Measurements from ENCODE around the gene HIRIP3. TPM values are rescaled to one million over a fixed set of nuclear protein-coding genes. Genes with fewer than 3 reads are reported as not detected.

HIRIP3 gene
- total RNA-seq, 1 experiment from 2014 or later, result 18.4 TPM

- CTCF ChIA-PET, result interaction anchor here (0.6 kb wide), 1 partner anchor 72 kb away, joined by 15 read pairs; the partner anchor contains the start of gene ASPHD1
- no peak overlapping the region for H3K4me3 ChIP-seq (ENCODE audit: low read length)
- H3F3A ChIP-seq (ENCODE audit: low read length, unreplicated experiment), result no peaks in the 10 kb centered on the region
- no peaks in the 10 kb centered on the region for H3K9me2 ChIP-seq (replicated peaks; ENCODE audit: low read length)
- H3K4me2 ChIP-seq (ENCODE audit: low read length), result no peak overlapping the region
- peaks cover 22% of the 10 kb centered on the region for H3K4me1 ChIP-seq (ENCODE audit: insufficient read depth, low read length)
- no peak for DNase-seq
- peaks cover 38% of the 10 kb centered on the region for H3K79me2 ChIP-seq (ENCODE audit: low read length)
- intact Hi-C loops (cut with micrococcal nuclease), result loop anchor here (5.0 kb wide), 1 partner anchor 45 kb away; the partner anchor contains the start of gene KCTD13
- TF ChIP-seq EZH2 (IDR thresholded peaks at IDR 0.05; ENCODE audit: low read length, unreplicated experiment) (no peak), EZH2phosphoT487 (IDR thresholded peaks at IDR 0.05; ENCODE audit: borderline replicate concordance, low read length) (no peak)
- TF ChIP-seq, protein P1, sequence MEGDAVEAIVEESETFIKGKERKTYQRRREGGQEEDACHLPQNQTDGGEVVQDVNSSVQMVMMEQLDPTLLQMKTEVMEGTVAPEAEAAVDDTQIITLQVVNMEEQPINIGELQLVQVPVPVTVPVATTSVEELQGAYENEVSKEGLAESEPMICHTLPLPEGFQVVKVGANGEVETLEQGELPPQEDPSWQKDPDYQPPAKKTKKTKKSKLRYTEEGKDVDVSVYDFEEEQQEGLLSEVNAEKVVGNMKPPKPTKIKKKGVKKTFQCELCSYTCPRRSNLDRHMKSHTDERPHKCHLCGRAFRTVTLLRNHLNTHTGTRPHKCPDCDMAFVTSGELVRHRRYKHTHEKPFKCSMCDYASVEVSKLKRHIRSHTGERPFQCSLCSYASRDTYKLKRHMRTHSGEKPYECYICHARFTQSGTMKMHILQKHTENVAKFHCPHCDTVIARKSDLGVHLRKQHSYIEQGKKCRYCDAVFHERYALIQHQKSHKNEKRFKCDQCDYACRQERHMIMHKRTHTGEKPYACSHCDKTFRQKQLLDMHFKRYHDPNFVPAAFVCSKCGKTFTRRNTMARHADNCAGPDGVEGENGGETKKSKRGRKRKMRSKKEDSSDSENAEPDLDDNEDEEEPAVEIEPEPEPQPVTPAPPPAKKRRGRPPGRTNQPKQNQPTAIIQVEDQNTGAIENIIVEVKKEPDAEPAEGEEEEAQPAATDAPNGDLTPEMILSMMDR (conservative IDR thresholded peaks at IDR 0.05; ENCODE audit: low read depth, low read length), result no peak
- H3K9ac ChIP-seq (ENCODE audit: low read length), result no peak overlapping the region
- H2AFZ ChIP-seq (ENCODE audit: low read length), result no peak overlapping the region
- BruUV-seq (replicated peaks), result no TSS peak
- ATAC-seq, result no peak
- no peaks in the 10 kb centered on the region for H3K9me3 ChIP-seq (ENCODE audit: low read length)
- peaks cover 26% of the 10 kb centered on the region for H4K20me1 ChIP-seq (ENCODE audit: low read length)
- POLR2A ChIA-PET (ENCODE audit: unreplicated experiment), result interaction anchor here (0.6 kb wide), 1 partner anchor 28 kb away, joined by 3 read pairs; no protein-coding TSS in a partner anchor
- H3K27ac ChIP-seq (ENCODE audit: low read length), result no peak overlapping the region
- H3K27me3 ChIP-seq (ENCODE audit: low read length), result no peaks in the 10 kb centered on the region
- no peaks in the 10 kb centered on the region for H3K36me3 ChIP-seq (ENCODE audit: low read depth, low read length)
These were observed 22.9 kb downstream of the HIRIP3 start for GRCh38 chr16:29972500-29972899.

GRCh38 chr16:29971304-29971703, 24.1 kb downstream of the HIRIP3 start:
- Histone ChIP-seq H3K9ac (ENCODE audit: low read length) (no peak overlapping the region), H3K4me1 (ENCODE audit: insufficient read depth, low read length) (peaks cover 16% of the 10 kb centered on the region), H2AFZ (ENCODE audit: low read length) (no peak overlapping the region), H3K9me3 (ENCODE audit: low read length) (no peaks in the 10 kb centered on the region), H3K4me3 (ENCODE audit: low read length) (no peak overlapping the region), H3K27ac (ENCODE audit: low read length) (no peak overlapping the region), H3K79me2 (ENCODE audit: low read length) (peaks cover 26% of the 10 kb centered on the region), H3K4me2 (ENCODE audit: low read length) (no peak overlapping the region), H3K36me3 (ENCODE audit: low read depth, low read length) (no peaks in the 10 kb centered on the region), H3F3A (ENCODE audit: low read length, unreplicated experiment) (no peaks in the 10 kb centered on the region), H3K9me2 (replicated peaks; ENCODE audit: low read length) (no peaks in the 10 kb centered on the region), H3K27me3 (ENCODE audit: low read length) (no peaks in the 10 kb centered on the region), H4K20me1 (ENCODE audit: low read length) (peaks cover 16% of the 10 kb centered on the region)
- ATAC-seq (no peak), DNase-seq (no peak)
- ChIA-PET CTCF (no interaction called here), POLR2A (ENCODE audit: unreplicated experiment) (no interaction called here)
- no TSS peak for BruUV-seq (replicated peaks)
- no peak for TF ChIP-seq EZH2 (IDR thresholded peaks at IDR 0.05; ENCODE audit: low read length, unreplicated experiment)
- no peak for TF ChIP-seq EZH2phosphoT487 (IDR thresholded peaks at IDR 0.05; ENCODE audit: borderline replicate concordance, low read length)
- TF ChIP-seq, protein P1 (conservative IDR thresholded peaks at IDR 0.05; ENCODE audit: low read depth, low read length), result no peak
- intact Hi-C loops (cut with micrococcal nuclease), result loop anchor here (5.0 kb wide), 1 partner anchor 44 kb away; the partner anchor contains the start of gene KCTD13

DNA sequence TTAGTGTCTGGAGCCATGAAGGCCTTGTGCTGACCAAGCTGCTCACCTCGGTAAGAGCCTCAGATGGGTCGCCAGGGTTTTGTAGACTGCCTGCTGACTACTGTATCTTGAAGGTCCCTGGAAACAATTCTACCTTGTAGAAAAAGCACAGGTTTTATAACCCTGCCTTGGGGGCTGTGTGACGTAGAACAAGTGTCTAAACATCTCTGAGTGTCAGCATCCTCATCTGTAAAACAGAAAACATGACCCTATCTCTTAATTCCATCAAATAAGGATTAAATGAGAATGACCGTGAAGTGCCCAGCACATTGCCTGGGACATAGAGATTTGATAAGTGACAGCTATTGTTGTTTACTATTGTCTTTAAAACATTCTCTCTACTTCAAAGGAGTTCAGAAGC, 27.2 kb downstream of the HIRIP3 start:
- ATAC-seq (no peak), DNase-seq (no peak)
- Histone ChIP-seq H3K79me2 (ENCODE audit: low read length) (no peaks in the 10 kb centered on the region), H3K9ac (ENCODE audit: low read length) (no peak overlapping the region), H3K27me3 (ENCODE audit: low read length) (no peaks in the 10 kb centered on the region), H3K4me1 (ENCODE audit: insufficient read depth, low read length) (no peaks in the 10 kb centered on the region), H3F3A (ENCODE audit: low read length, unreplicated experiment) (no peaks in the 10 kb centered on the region), H3K9me3 (ENCODE audit: low read length) (no peaks in the 10 kb centered on the region), H3K27ac (ENCODE audit: low read length) (no peak overlapping the region), H4K20me1 (ENCODE audit: low read length) (no peaks in the 10 kb centered on the region), H2AFZ (ENCODE audit: low read length) (no peak overlapping the region), H3K4me2 (ENCODE audit: low read length) (no peak overlapping the region), H3K9me2 (replicated peaks; ENCODE audit: low read length) (no peaks in the 10 kb centered on the region), H3K36me3 (ENCODE audit: low read depth, low read length) (no peaks in the 10 kb centered on the region), H3K4me3 (ENCODE audit: low read length) (no peak overlapping the region)
- POLR2A ChIA-PET (ENCODE audit: unreplicated experiment), result interaction anchor here (0.5 kb wide), 1 partner anchor 24 kb away, joined by 6 read pairs; no protein-coding TSS in a partner anchor
- intact Hi-C loops (cut with micrococcal nuclease), result no loop called here
- BruUV-seq (replicated peaks), result no TSS peak
- TF ChIP-seq, protein P1 (conservative IDR thresholded peaks at IDR 0.05; ENCODE audit: low read depth, low read length), result no peak
- TF ChIP-seq EZH2 (IDR thresholded peaks at IDR 0.05; ENCODE audit: low read length, unreplicated experiment) (no peak), EZH2phosphoT487 (IDR thresholded peaks at IDR 0.05; ENCODE audit: borderline replicate concordance, low read length) (no peak)
- CTCF ChIA-PET, result no interaction called here
